Endometrium (tissue), 2 donors: Measurements from ENCODE around the gene SUPT3H.
"Not testable (repeated sequence)": the region's sequence is repeated elsewhere in the genome, so short reads cannot be mapped to it uniquely, and the experiment has no call there.

ENCODE experiments used
- FAIRE-seq: peaks from 2 replicates; lab custom pipeline; 2012; peaks lifted over from hg19 to GRCh38; lab: Jason Lieb, UNC
- donor health status: control.
- donor health status: control.

Gene SUPT3H

GRCh38 chr6:45174045-45174444, 203.7 kb downstream of the SUPT3H start:
- FAIRE-seq, result no peak

GRCh38 chr6:45171380-45171779, 206.4 kb downstream of the SUPT3H start:
- no peak for FAIRE-seq

DNA sequence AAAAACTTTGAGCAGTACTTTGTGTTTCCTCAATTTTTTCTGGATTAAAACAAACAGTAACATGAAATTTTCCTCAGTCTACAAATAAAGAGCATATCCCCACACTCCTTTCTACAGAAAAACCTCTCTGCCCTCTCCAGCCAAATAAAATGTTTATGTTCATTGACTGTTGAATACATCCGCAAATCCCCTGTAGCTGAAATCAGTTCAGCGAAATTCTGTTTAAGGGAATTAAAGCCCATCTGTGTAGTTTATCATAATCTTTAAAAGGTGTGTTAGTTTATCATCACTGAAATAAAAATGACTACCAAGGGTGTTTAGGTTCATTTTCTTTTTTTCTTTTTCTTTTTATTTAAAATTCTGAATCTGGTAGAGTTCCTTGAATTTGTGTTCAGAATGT, 207.4 kb downstream of the SUPT3H start:
- FAIRE-seq, result no peak

GRCh38 chr6:45169815-45170214, 207.9 kb downstream of the SUPT3H start:
- FAIRE-seq, result no peak

GRCh38 chr6:45163952-45164766, 213.6 kb downstream of the SUPT3H start:
- FAIRE-seq, result no peak

- no peak for FAIRE-seq
Observed at GRCh38 chr6:45160305-45160704, 217.4 kb downstream of the SUPT3H start.

DNA sequence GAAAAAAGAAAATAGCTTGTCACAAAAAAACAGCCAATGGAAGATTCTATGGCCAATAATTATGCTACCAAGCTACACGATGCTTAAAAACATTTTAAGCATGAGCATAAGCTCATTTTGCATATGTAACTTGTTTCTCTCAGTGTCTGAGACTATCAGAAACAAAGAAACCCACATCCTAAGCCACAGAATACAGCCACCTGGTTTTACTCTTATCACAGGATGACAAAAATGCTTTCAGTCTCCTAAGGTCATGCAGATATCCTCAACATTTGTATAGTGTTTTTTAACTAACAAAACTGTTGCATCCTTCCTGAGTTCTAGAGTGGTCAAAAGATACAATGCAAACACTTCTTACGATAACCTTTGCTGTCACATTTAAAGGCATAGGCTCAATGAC, 221.7 kb downstream of the SUPT3H start:
- FAIRE-seq, result no peak

- no peak for FAIRE-seq
Observed at GRCh38 chr6:45155341-45155894, 222.3 kb downstream of the SUPT3H start.

GRCh38 chr6:45154679-45155078, 223.1 kb downstream of the SUPT3H start:
- no peak for FAIRE-seq

DNA sequence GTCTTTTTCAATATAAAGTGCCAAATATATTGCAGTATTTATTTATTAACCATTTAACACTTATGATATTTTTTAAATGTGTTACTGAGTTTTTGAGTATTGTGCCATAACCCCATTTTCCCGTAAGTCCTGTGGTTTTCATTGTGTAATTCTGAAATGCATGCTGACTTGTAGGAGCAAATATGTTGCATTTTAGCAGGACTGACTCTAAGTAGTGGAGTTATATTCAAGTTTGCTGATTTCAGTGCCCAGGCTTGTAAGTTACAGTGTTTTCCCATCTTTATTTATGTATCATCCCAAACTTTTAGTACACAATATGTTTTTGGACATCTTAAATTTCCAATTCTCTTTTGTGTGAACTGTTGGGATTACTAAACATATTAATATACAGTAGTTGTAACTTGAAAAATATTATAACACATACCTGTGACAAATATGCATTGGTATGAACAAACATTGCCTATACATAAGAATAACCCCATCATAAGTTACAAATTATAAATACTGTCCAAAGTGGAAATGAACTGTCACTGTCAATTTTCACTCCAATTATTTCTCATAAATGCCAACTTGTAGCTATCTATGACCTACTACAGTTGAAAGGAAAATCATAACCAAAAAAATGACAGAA, 228.9 kb downstream of the SUPT3H start:
- no peak for FAIRE-seq

GRCh38 chr6:45148278-45148677, 229.5 kb downstream of the SUPT3H start:
- FAIRE-seq, result no peak

- FAIRE-seq, result not testable (repeated sequence)
Observed at GRCh38 chr6:45145658-45146057, 232.1 kb downstream of the SUPT3H start.

DNA sequence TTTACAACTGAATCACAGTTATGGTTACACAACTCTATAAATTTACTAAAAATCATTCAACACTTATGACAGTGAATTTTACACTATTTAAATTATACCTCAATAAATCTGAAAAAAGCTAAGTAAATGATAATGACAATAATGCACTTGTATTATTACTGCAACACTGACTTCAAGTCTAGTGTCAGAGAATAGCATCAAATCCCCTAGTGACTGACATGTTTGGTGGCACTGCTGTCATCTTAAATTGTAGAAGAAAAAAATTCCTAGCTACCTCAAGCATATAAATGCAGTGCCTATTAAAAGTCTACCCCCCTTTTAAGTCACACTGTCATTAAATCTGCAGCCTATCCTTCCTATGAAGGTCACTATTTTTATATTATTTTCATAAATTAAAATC, 239.0 kb downstream of the SUPT3H start:
- no peak for FAIRE-seq

GRCh38 chr6:45136495-45136894, 241.2 kb downstream of the SUPT3H start:
- no peak for FAIRE-seq

DNA sequence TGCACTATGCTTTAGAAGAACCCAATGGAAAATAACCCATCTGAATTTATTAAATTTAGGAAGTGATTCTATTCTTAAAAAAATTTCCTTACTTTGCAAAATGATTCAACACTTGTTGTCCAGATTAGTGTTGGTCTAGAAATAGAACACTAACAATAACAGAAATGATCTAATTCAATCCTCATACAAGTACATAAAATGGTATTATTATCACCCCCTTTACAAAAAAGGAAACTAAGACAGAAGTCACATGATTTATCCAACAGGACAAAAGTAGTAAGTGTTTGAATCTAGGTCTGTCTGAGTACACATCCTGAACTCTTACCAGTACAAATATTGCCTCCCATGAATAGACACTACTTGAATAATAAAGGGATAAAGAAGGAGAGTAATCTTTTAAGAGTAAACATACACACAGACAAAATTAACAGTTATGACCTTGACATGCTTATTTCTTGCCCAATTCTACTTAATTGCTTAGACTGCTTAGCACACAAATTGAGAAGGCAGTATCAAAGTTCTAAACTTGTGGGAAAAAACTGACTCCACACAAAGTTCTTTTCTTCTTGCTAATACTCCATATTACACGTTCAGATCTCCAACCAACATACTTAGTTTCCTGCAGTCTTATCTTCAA, 245.0 kb downstream of the SUPT3H start:
- FAIRE-seq, result no peak

DNA sequence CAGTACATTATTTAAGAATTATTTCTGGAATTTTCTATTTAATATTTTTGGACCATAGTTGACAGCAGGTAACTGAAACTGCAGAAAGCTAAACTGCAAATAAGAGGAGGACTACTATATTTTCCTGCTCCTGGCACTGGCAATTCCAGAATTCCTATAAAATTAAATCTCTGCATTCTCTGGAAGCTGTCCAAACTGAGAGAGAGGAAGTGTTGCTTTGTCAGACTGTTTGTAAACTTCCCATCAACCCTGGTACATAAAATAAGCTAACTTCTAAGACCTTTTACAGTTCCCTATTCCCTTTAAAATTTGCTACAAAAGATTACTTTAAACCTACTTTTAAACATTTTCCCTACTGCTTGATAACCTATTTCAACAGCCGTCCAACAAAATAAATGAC, 245.7 kb downstream of the SUPT3H start:
- FAIRE-seq, result no peak

DNA sequence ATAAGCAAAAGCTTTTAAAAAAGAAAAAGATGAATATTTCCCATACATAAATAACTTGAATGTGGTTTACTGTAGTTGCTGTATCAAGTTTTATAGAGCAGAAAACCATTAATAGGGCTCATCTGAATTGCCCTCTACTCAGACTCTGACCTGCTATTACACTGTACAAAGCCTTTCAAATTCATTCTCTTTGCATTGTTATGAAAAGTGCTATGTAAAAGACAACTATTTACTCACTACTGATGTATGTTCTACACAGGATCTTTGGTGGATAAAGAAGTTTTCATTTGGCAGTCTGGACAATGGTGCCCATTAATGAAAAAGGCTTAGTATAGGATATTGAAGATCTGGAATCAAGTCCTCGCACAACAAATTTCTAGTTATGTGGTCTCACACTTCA, 248.7 kb downstream of the SUPT3H start:
- FAIRE-seq, result no peak

- no peak for FAIRE-seq
Observed at GRCh38 chr6:45127185-45127584, 250.5 kb downstream of the SUPT3H start.

DNA sequence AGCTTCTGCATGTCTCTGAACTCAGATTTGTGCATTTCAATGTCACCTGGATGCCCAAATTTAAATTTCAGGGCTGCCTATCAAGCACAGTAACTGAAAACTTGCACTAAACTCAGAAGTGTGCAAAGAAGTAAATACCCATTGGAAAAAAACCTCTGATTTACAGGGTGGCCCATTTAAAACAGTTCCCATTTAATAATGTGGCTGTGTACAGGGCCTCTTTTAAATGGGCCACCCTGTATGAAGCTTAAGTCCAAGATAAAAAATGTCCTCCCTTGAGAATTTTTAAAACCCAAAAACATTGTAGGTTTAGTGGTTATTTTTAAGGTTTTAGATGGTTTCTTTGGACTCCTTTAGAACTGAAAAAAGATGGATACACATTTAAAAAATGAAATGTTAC, 251.7 kb downstream of the SUPT3H start:
- FAIRE-seq, result no peak

DNA sequence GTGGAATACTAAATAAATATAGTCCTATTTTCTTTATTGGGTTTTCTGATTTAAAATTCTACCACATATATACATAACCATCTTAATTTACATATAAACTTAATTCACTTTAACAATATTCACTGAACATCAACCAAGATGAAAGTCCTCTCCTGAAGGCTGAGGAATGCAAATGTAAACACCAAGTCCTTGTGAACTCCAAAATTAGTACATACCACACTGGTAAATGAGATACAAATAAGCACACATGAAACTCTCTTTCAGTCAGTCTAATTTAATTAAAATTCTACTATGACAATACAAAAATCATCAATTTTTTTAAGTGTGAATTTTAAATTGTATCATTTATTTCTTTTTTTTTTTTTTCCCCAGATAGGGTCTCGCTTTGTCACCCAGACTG, 254.7 kb downstream of the SUPT3H start:
- FAIRE-seq, result no peak

DNA sequence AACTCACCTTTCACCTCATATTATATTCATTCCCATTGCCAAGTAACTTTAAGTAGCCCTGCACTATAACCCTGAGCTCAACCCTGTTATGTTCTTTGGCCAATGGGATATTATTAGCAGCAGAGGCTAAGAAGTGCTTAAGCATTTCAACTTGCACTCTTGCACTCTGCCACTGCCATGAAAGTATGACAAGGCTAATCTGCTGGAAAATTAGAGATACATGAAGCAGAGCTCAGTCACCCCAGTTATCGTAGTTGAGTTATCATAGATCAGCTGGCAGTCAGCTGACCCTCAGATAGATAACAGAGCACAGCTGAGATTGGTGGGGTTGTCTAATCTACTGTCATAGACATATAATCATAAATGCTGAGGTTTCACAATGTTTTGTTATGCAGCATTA, 259.0 kb downstream of the SUPT3H start:
- no peak for FAIRE-seq

GRCh38 chr6:45116714-45117410, 260.9 kb downstream of the SUPT3H start:
- no peak for FAIRE-seq
